H1 (cell line): ENCODE data around the gene RNASE11. TPM values are rescaled to one million over a fixed set of nuclear protein-coding genes. Genes with fewer than 3 reads are reported as not detected.

ENCODE experiments used
- BCL11A ChIP-seq, 2 experiments: IDR thresholded peaks; one replicate each; pipeline ENCODE4 v1.6.1; 2011; ENCODE audit warnings: low read depth in 2 of 2, low read length in 2 of 2, mild to moderate bottlenecking in 2 of 2
- BRCA1 ChIP-seq: IDR thresholded peaks from 2 replicates; pipeline ENCODE4 v1.6.1; 2012; ENCODE audit warnings: low read depth, low read length, improper control_type of control experiment
- CTBP2 ChIP-seq: IDR thresholded peaks from 2 replicates; pipeline ENCODE4 v1.7.0; 2011; ENCODE audit warnings: borderline replicate concordance, mild to moderate bottlenecking, moderate library complexity, mixed read lengths, low read length; ENCODE audit not compliant: insufficient read depth, insufficient read length
- FOSL1 ChIP-seq: IDR thresholded peaks from 2 replicates; pipeline ENCODE4 v1.6.1; 2011; ENCODE audit warnings: mild to moderate bottlenecking, low read depth, low read length, moderate library complexity; ENCODE audit not compliant: insufficient read depth
- GABPA ChIP-seq: IDR thresholded peaks from 2 replicates; pipeline ENCODE4 v1.6.1; 2011; ENCODE audit warnings: mild to moderate bottlenecking, low read length, moderate library complexity, borderline replicate concordance; ENCODE audit not compliant: insufficient read depth
- HDAC2 ChIP-seq, 2 experiments: fragments of 300-600 bp in 1 of 2; sonication (generic) in 1 of 2; IDR thresholded peaks; 2 replicates each; pipeline ENCODE4 v1.6.1; 2011 to 2012; ENCODE audit warnings: low read depth in 2 of 2, low read length in 2 of 2, mild to moderate bottlenecking in 2 of 2, moderate library complexity in 2 of 2, borderline replicate concordance in 1 of 2, inconsistent platforms in 1 of 2
- KDM4A ChIP-seq: IDR thresholded peaks from one replicate; pipeline ENCODE4 v1.7.1; 2012; ENCODE audit warnings: low read depth, mild to moderate bottlenecking, moderate library complexity, low read length, inconsistent platforms; ENCODE audit not compliant: severe bottlenecking
- MAFK ChIP-seq: IDR thresholded peaks from 2 replicates; pipeline ENCODE4 v1.6.1; 2012; ENCODE audit warnings: low read depth, mild to moderate bottlenecking, improper control_type of control experiment, low read length
- NRF1 ChIP-seq: IDR thresholded peaks from 2 replicates; pipeline ENCODE4 v1.6.1; 2011; ENCODE audit warnings: mild to moderate bottlenecking, low read depth, low read length, improper control_type of control experiment
- RBBP5 ChIP-seq: IDR thresholded peaks from 2 replicates; pipeline ENCODE4 v1.7.1; 2012; ENCODE audit warnings: low read depth, mild to moderate bottlenecking, inconsistent platforms, low read length, moderate library complexity, borderline replicate concordance
- SIX5 ChIP-seq: IDR thresholded peaks from 2 replicates; pipeline ENCODE4 v1.6.1; 2011; ENCODE audit warnings: mild to moderate bottlenecking, low read depth, low read length
- SP2 ChIP-seq: IDR thresholded peaks from 2 replicates; pipeline ENCODE4 v1.6.1; 2012; ENCODE audit warnings: mild to moderate bottlenecking, low read length, inconsistent platforms
- SRF ChIP-seq: IDR thresholded peaks from 2 replicates; pipeline ENCODE4 v1.6.1; 2011; ENCODE audit warnings: mild to moderate bottlenecking, low read depth, low read length, moderate library complexity
- SUZ12 ChIP-seq: fragments of 200-600 bp; sonication (generic); IDR thresholded peaks from 2 replicates; pipeline ENCODE4 v1.6.1; 2012; ENCODE audit warnings: mild to moderate bottlenecking, inconsistent platforms, low read length, moderate library complexity, mixed read lengths
- TAF1 ChIP-seq: IDR thresholded peaks from 2 replicates; pipeline ENCODE4 v1.6.1; 2011; ENCODE audit warnings: mild to moderate bottlenecking, low read depth, low read length
- TBP ChIP-seq: IDR thresholded peaks from 2 replicates; pipeline ENCODE4 v1.6.1; 2011; ENCODE audit warnings: low read depth, low read length, improper control_type of control experiment
- TCF12 ChIP-seq: IDR thresholded peaks from 2 replicates; pipeline ENCODE4 v1.6.1; 2011; ENCODE audit warnings: low read depth, mild to moderate bottlenecking, low read length
- TEAD4 ChIP-seq: IDR thresholded peaks from 2 replicates; pipeline ENCODE4 v1.6.1; 2012; ENCODE audit warnings: low read depth, low read length, inconsistent platforms, mixed read lengths
- USF2 ChIP-seq: IDR thresholded peaks from 2 replicates; pipeline ENCODE4 v1.6.1; 2011; ENCODE audit warnings: low read length, improper control_type of control experiment
- ZNF274 ChIP-seq: IDR thresholded peaks from 2 replicates; pipeline ENCODE4 v1.7.0; 2012; ENCODE audit warnings: low read length, borderline replicate concordance; ENCODE audit errors: extremely low read depth
- polyA plus RNA-seq, 7 experiments: library from polyadenylated mRNA; depleted of rRNA in 3 of 7; stranded (reverse) in 5 of 7; unstranded in 2 of 7; fragments of >200 nt in 5 of 7; fragments of 200-250 nt in 2 of 7; gene quantifications; 1 replicate in 5 of 7; 2 replicates in 1 of 7; 4 replicates in 1 of 7; pipeline versions ENCODE4 v1.2.1 to v1.2.3, GENCODE V29; 2011 to 2013; ENCODE audit warnings: missing spikeins in 2 of 7, mixed read lengths in 2 of 7
- total RNA-seq: library from RNA; stranded (reverse); fragmentation: NEBNext Ultra II Directional; extraction: Animal tissue kit (Norgen Biotek cat#: 25700); gene quantifications from 2 replicates; pipeline ENCODE4 v1.2.1, GENCODE V29; 2021
- TF ChIP-seq, protein P1 (sequence below): IDR thresholded peaks from 2 replicates; pipeline ENCODE4 v1.6.1; 2011; ENCODE audit warnings: low read depth, mild to moderate bottlenecking, low read length; ENCODE audit not compliant: insufficient read depth

Gene RNASE11
- total and polyA plus RNA-seq, 2 of the 8 experiments (the other 6 are each of a cell fraction or from before 2014, with no cell fraction given), result not detected

- TF ChIP-seq TBP, result peak; percentile 98
- peak; percentile 89; the same call in 1 of the 2 replicates for TF ChIP-seq MAFK
- TF ChIP-seq RBBP5, result peak; percentile 80; the same call in 1 of the 2 replicates
- TF ChIP-seq KDM4A, result peak; percentile 5
- TF ChIP-seq, protein P1, sequence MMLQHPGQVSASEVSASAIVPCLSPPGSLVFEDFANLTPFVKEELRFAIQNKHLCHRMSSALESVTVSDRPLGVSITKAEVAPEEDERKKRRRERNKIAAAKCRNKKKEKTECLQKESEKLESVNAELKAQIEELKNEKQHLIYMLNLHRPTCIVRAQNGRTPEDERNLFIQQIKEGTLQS, result no peak
- TF ChIP-seq HDAC2 (IDR thresholded peaks at IDR 0.05; ENCODE audit: borderline replicate concordance in 1 of 2, low read depth in 2 of 2, low read length in 2 of 2), result peak in 1 of 2 experiments; percentile 46; a peak in 1 of 4 replicates
- 0 out of 2 replicates have a peak, but pooled peaks have one; percentile 34 for TF ChIP-seq BRCA1
- TF ChIP-seq FOSL1, result no peak
- peak; percentile 96 for TF ChIP-seq TEAD4
- no peak for TF ChIP-seq GABPA
- no peak for TF ChIP-seq SIX5
- TF ChIP-seq SUZ12, result no peak
- no peak for TF ChIP-seq USF2
- TF ChIP-seq SP2, result no peak
- TF ChIP-seq NRF1, result peak; percentile 18; the same call in 1 of the 2 replicates
- TF ChIP-seq BCL11A (IDR thresholded peaks at IDR 0.05; ENCODE audit: low read depth in 2 of 2, low read length in 2 of 2), result no peak
- peak; percentile 68 for TF ChIP-seq CTBP2
- TF ChIP-seq TAF1, result no peak
- no peak for TF ChIP-seq SRF
- 0 out of 2 replicates have a peak, but pooled peaks have one; percentile 27 for TF ChIP-seq TCF12
- no peak for TF ChIP-seq ZNF274
Observed at GRCh38 chr14:20613094-20614037, 25.6 kb upstream of the RNASE11 start (continued).
